GM06990 (cell line): ENCODE data around the gene AFF3.

Experiments
- DNase-seq: peaks from one replicate; pipeline ENCODE4 v3.0.0-alpha.2; 2011; ENCODE audit not compliant: insufficient read length; ENCODE audit errors: extremely low read depth
- H3K27me3 ChIP-seq: replicated peaks from 2 replicates; pipeline ENCODE4 v1.6.0; 2011; ENCODE audit warnings: low read length; ENCODE audit not compliant: control insufficient read depth, insufficient read depth
- H3K36me3 ChIP-seq: 2 replicates; pipeline ENCODE4 v1.5.1; 2011; ENCODE audit warnings: low read length; ENCODE audit not compliant: control insufficient read depth, insufficient read depth
- H3K4me3 ChIP-seq: replicated peaks from 2 replicates; pipeline ENCODE4 v1.5.1; 2011; ENCODE audit warnings: low read depth, mild to moderate bottlenecking, control low read depth, low read length
- CTCF ChIP-seq: IDR thresholded peaks from 2 replicates; pipeline ENCODE4 v1.5.1; 2011; ENCODE audit warnings: low read length, control low read depth, mild to moderate bottlenecking, inconsistent platforms; ENCODE audit not compliant: insufficient read depth, poor library complexity, severe bottlenecking

Gene AFF3

GRCh38 chr2:99624677-99625076, 517.7 kb downstream of the AFF3 start:
- TF ChIP-seq CTCF: no peak
- no peak for DNase-seq

GRCh38 chr2:99623613-99624012, 518.8 kb downstream of the AFF3 start:
- DNase-seq: no peak

More at GRCh38 chr2:99624677-99625076, 517.7 kb downstream of the AFF3 start:
- Histone ChIP-seq H3K27me3 (no peaks in the 10 kb centered on the region; the same call in 1 of the 2 replicates), H3K4me3 (no peak overlapping the region), H3K36me3 (no peaks in the 10 kb centered on the region)

GRCh38 chr2:99623035-99623434, 519.4 kb downstream of the AFF3 start:
- no peaks in the 10 kb centered on the region; the same call in 1 of the 2 replicates for H3K27me3 ChIP-seq
- no peak overlapping the region for H3K4me3 ChIP-seq
- H3K36me3 ChIP-seq: no peaks in the 10 kb centered on the region
- no peak for TF ChIP-seq CTCF
- DNase-seq: no peak

More at GRCh38 chr2:99623613-99624012, 518.8 kb downstream of the AFF3 start:
- no peaks in the 10 kb centered on the region; the same call in 1 of the 2 replicates for H3K27me3 ChIP-seq
- TF ChIP-seq CTCF: no peak
- no peaks in the 10 kb centered on the region for H3K36me3 ChIP-seq
- no peak overlapping the region for H3K4me3 ChIP-seq

- DNase-seq: no peak
- Histone ChIP-seq H3K36me3 (no peaks in the 10 kb centered on the region), H3K4me3 (no peak overlapping the region), H3K27me3 (no peaks in the 10 kb centered on the region; the same call in 1 of the 2 replicates)
- TF ChIP-seq CTCF: no peak
Observed at GRCh38 chr2:99622534-99622933, 519.9 kb downstream of the AFF3 start.

- no peaks in the 10 kb centered on the region for H3K36me3 ChIP-seq
- no peak for DNase-seq
- no peak overlapping the region for H3K4me3 ChIP-seq
- no peaks in the 10 kb centered on the region; the same call in 1 of the 2 replicates for H3K27me3 ChIP-seq
- no peak for TF ChIP-seq CTCF
Observed at GRCh38 chr2:99621774-99622173, 520.6 kb downstream of the AFF3 start.

- TF ChIP-seq CTCF: no peak
- Histone ChIP-seq H3K27me3 (no peaks in the 10 kb centered on the region; the same call in 1 of the 2 replicates), H3K4me3 (no peak overlapping the region), H3K36me3 (no peaks in the 10 kb centered on the region)
- DNase-seq: no peak
Observed at GRCh38 chr2:99621106-99621505, 521.3 kb downstream of the AFF3 start.
